ENCODE results near the gene DBH.
"Not testable (repeated sequence)": the region's sequence is repeated elsewhere in the genome, so short reads cannot be mapped to it uniquely, and the experiment has no call there.

Gene DBH

GRCh38 chr9:133672503-133673257 is 36.5 kb downstream of the DBH start:
- in situ Hi-C loops (cut with HindIII; ENCODE audit: low sequenced_read_pairs), result loop anchor here (5.0 kb wide), 1 partner anchor 75 kb away; no protein-coding TSS in a partner anchor
- H3K4me3 ChIP-seq (ENCODE audit: low read depth, low read length), result no peak overlapping the region
- TF ChIP-seq, protein P1, sequence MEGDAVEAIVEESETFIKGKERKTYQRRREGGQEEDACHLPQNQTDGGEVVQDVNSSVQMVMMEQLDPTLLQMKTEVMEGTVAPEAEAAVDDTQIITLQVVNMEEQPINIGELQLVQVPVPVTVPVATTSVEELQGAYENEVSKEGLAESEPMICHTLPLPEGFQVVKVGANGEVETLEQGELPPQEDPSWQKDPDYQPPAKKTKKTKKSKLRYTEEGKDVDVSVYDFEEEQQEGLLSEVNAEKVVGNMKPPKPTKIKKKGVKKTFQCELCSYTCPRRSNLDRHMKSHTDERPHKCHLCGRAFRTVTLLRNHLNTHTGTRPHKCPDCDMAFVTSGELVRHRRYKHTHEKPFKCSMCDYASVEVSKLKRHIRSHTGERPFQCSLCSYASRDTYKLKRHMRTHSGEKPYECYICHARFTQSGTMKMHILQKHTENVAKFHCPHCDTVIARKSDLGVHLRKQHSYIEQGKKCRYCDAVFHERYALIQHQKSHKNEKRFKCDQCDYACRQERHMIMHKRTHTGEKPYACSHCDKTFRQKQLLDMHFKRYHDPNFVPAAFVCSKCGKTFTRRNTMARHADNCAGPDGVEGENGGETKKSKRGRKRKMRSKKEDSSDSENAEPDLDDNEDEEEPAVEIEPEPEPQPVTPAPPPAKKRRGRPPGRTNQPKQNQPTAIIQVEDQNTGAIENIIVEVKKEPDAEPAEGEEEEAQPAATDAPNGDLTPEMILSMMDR (IDR thresholded peaks at IDR 0.05; ENCODE audit: low read depth, low read length, missing control alignments), result no peak
- DNase-seq (ENCODE audit: low read depth), result no peak

DNA sequence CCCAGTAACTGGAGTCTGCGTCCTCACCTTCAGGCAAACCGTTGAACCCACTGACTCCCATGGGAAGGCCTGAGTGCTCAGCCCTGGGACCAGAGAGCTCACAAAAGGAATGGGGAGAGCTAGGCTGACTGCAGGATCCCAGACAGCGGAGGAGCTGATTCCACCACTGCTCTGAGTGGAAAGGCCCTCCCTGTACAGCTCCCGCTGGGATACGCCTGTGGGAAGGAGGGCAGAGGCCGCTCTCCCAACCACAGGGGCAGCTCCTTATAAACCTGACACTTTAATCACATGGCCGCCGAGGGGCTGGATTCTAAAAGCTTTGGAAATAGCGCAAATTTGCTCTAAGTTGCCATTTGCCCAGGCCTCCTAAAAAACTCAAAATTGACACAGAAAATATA is 37.1 kb downstream of the DBH start:
- DNase-seq (ENCODE audit: low read depth), result no peak
- in situ Hi-C loops (cut with HindIII; ENCODE audit: low sequenced_read_pairs), result loop anchor here (5.0 kb wide), 1 partner anchor 76 kb away; no protein-coding TSS in a partner anchor
- TF ChIP-seq, protein P1 (IDR thresholded peaks at IDR 0.05; ENCODE audit: low read depth, low read length, missing control alignments), result no peak
- no peak overlapping the region for H3K4me3 ChIP-seq (ENCODE audit: low read depth, low read length)

DNA sequence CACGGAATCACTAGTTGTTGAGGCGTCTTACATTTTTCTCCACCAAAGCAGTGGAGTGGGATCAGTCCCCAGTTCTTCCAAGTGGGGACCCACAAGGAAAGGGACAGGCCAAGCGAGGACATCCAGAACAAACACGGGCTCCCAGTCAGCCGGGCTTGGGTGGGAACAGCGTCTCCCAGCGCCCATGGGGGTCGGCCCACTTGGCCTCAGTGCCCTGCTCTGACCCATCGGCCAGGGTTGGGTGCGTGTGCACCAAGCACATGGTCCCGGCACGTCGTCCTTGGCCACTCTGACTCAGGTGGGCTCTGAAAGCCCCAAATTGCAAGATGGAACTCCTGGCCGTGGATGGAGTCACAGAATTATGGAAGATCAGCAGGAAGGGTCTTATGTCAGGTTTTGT is 37.9 kb downstream of the DBH start:
- TF ChIP-seq, protein P1 (IDR thresholded peaks at IDR 0.05; ENCODE audit: low read depth, low read length, missing control alignments), result no peak
- H3K4me3 ChIP-seq (ENCODE audit: low read depth, low read length), result no peak overlapping the region
- no peak for DNase-seq (ENCODE audit: low read depth)
- in situ Hi-C loops (cut with HindIII; ENCODE audit: low sequenced_read_pairs), result loop anchor here (5.0 kb wide), 1 partner anchor 77 kb away; no protein-coding TSS in a partner anchor

DNA sequence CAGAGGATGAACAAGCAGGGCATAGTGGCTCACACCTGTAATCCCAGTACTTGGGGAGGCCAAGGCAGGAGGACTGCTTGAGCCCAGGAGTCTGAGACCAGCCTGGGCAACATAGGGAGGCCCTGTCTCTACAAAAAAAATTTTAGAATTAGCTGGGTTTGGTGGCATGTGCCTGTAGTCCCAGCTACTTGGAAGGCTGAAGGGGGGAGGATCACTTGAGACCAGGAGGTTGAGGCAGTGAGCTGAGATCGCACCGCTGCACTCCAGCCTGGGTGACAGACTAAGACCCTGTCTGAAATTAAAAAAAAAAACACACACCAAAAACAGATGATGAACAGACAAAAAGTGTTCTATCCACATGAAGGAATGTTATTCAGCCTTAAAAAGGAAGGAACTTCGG is 39.6 kb downstream of the DBH start:
- in situ Hi-C loops (cut with HindIII; ENCODE audit: low sequenced_read_pairs); H3K4me3 ChIP-seq (ENCODE audit: low read depth, low read length); DNase-seq (ENCODE audit: low read depth): not testable (repeated sequence)

GRCh38 chr9:133676450-133676849 is 40.3 kb downstream of the DBH start:
- TF ChIP-seq, protein P1 (IDR thresholded peaks at IDR 0.05; ENCODE audit: low read depth, low read length, missing control alignments), result no peak
- no peak overlapping the region for H3K4me3 ChIP-seq (ENCODE audit: low read depth, low read length)
- no peak for DNase-seq (ENCODE audit: low read depth)
- in situ Hi-C loops (cut with HindIII; ENCODE audit: low sequenced_read_pairs), result no loop called here

GRCh38 chr9:133677126-133678010 is 41.2 kb downstream of the DBH start:
- DNase-seq (ENCODE audit: low read depth), result no peak
- TF ChIP-seq, protein P1 (IDR thresholded peaks at IDR 0.05; ENCODE audit: low read depth, low read length, missing control alignments), result no peak
- in situ Hi-C loops (cut with HindIII; ENCODE audit: low sequenced_read_pairs), result no loop called here
- H3K4me3 ChIP-seq (ENCODE audit: low read depth, low read length), result no peak overlapping the region

All from astrocyte of the cerebellum (primary cell).